ENCODE measurements around the gene SLC24A3.

SLC24A3 gene

DNA sequence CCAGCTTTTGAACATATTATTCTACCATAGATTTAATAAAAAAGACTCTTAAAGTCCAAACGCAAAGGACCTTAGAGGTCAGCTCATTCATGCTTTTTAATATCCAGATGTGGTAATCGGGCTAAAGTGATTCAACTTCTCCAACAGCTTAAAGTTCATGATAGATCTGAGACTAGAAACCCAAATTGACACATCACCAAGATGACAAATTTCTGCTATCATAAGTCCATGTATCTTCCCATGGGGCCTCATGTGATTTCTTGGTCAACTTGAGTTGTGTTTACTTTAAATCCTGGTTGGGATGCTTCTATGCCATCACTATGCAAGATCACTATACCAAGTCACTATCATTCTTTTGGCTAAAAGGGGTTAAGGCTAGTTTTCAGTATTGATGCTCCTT is 56.0 kb downstream of the SLC24A3 start:
- H3K4me3 ChIP-seq (replicated peaks; ENCODE audit: low read depth, low read length) = no peak overlapping the region
- DNase-seq (ENCODE audit: extremely low read depth, low read depth) = no peak
- no peak for TF ChIP-seq CTCF (IDR thresholded peaks at IDR 0.05; ENCODE audit: low read depth, low read length, missing control alignments)

GRCh38 chr20:19269737-19270340 is 57.4 kb downstream of the SLC24A3 start:
- DNase-seq (ENCODE audit: extremely low read depth, low read depth) = no peak
- no peak overlapping the region for H3K4me3 ChIP-seq (replicated peaks; ENCODE audit: low read depth, low read length)
- no peak for TF ChIP-seq CTCF (IDR thresholded peaks at IDR 0.05; ENCODE audit: low read depth, low read length, missing control alignments)

- DNase-seq (ENCODE audit: extremely low read depth, low read depth) = no peak
- TF ChIP-seq CTCF (IDR thresholded peaks at IDR 0.05; ENCODE audit: low read depth, low read length, missing control alignments) = no peak
- H3K4me3 ChIP-seq (replicated peaks; ENCODE audit: low read depth, low read length) = no peak overlapping the region
Observed at GRCh38 chr20:19271879-19272651, 59.6 kb downstream of the SLC24A3 start.

DNA sequence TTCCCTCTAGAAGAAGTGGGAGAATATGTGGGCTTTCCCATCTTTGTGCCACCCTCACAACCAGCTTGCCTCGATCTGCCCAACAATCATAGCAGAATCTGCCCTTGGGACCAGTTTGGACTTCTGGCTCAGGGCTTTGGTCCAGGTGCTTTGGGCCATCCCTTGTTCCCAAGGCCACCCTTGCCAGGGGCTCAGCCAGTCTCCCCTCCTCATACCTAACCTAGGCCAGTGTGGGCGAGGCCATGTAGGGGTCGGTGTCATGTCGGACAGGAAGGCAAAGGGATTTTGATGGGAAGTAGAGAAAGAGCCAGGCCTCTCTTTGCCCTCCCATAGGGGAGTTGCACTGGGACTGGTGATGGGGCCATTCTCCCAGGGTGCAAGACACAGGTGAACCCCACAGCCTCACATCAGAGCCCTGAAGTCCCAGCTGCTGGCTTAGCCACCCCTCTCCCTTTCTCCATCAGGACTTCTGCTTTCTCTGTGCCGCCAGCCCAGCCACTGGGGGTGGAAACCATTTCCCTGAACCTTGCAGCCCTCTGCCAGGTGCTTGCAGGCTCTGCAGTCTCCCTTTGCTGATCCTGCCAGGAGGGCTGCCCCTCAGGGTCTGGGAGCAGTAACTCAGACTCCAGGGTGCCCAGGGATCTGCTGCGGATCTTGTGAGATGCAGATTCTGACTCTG is 60.7 kb downstream of the SLC24A3 start:
- H3K4me3 ChIP-seq (replicated peaks; ENCODE audit: low read depth, low read length) = no peak overlapping the region
- no peak for TF ChIP-seq CTCF (IDR thresholded peaks at IDR 0.05; ENCODE audit: low read depth, low read length, missing control alignments)
- DNase-seq (ENCODE audit: extremely low read depth, low read depth) = no peak

DNA sequence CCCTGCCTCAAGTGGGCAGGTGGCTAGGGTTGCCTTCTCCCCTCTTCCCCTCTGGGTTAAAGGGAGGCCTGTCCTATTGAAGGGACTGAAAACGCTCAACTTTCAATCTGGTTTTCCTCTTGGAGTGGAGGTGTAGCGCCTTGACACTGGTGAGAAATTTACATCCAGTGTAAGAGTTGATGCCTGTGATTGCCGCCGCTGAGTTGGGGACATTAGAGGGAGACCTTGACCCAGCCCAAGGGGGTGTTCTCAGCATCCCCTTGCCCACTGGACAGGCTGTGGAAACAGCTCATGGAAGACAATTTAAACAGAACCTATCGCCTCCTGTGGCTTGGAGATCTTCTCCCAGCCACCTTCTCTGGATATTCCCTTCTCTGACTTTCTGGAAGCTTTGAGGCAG is 61.6 kb downstream of the SLC24A3 start:
- TF ChIP-seq CTCF (IDR thresholded peaks at IDR 0.05; ENCODE audit: low read depth, low read length, missing control alignments) = no peak
- H3K4me3 ChIP-seq (replicated peaks; ENCODE audit: low read depth, low read length) = no peak overlapping the region
- no peak for DNase-seq (ENCODE audit: extremely low read depth, low read depth)

DNA sequence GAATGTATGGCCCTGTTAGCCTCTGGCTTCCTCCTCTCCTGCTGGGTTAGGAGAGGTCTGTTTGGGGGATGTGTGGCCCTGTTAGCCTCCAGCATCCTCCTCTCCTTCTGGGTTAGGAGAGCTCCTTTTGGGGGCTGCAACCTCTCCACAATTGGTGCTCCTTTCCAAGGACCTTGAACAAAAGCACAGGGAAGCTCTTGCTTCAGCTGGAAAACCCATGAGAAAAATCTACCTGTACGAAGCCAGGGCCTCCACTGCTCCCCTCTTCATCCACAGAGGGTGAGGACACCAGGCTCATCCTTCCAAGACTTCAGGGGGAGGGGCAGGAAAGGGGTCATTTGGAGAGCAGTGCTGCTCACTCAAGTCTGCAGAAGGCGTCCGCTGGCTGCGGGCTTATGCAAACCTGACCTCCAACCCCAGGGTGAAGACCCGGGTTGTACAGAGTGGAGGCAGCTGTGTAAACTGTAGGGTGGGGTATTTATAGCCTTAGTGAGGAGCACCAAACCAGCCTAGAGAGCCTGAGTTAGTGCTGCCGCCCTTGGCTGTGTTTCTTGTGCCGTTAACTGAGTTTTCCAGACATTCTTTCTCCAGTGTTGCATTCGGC is 62.1 kb downstream of the SLC24A3 start:
- no peak for TF ChIP-seq CTCF (IDR thresholded peaks at IDR 0.05; ENCODE audit: low read depth, low read length, missing control alignments)
- no peak overlapping the region for H3K4me3 ChIP-seq (replicated peaks; ENCODE audit: low read depth, low read length)
- DNase-seq (ENCODE audit: extremely low read depth, low read depth) = no peak
